Endodermal cell (in vitro differentiated cells): ENCODE data around the gene TIGIT. TPM values are rescaled to one million over a fixed set of nuclear protein-coding genes. Genes with fewer than 3 reads are reported as not detected.

ENCODE experiments used
- DNase-seq: peaks from one replicate; pipeline ENCODE4 v3.0.0-alpha.2; 2017
- H3K27ac ChIP-seq: 2 replicates; pipeline ENCODE4 v1.5.1; 2013; ENCODE audit warnings: mild to moderate bottlenecking, low read depth, low read length, moderate library complexity
- H3K27me3 ChIP-seq: 2 replicates; pipeline ENCODE4 v1.6.1; 2013; ENCODE audit warnings: mild to moderate bottlenecking, low read length, moderate library complexity; ENCODE audit not compliant: insufficient read depth, control insufficient read depth, poor library complexity, severe bottlenecking
- H3K36me3 ChIP-seq: 2 replicates; pipeline ENCODE4 v1.7.0; 2013; ENCODE audit warnings: mild to moderate bottlenecking, low read length, moderate library complexity; ENCODE audit not compliant: control insufficient read depth, insufficient read depth
- H3K4me1 ChIP-seq: one replicate; pipeline ENCODE4 v1.7.0; 2013; ENCODE audit warnings: low read length; ENCODE audit not compliant: control insufficient read depth, insufficient read depth
- H3K4me3 ChIP-seq: 2 replicates; pipeline ENCODE4 v1.5.1; 2013; ENCODE audit warnings: mild to moderate bottlenecking, low read length, moderate library complexity
- H3K9ac ChIP-seq: 2 replicates; pipeline ENCODE4 v1.6.1; 2013; ENCODE audit warnings: mild to moderate bottlenecking, low read length, moderate library complexity; ENCODE audit not compliant: poor library complexity, severe bottlenecking; ENCODE audit errors: extremely low read depth
- H3K9me3 ChIP-seq: 2 replicates; pipeline ENCODE4 v1.6.1; 2013; ENCODE audit warnings: mild to moderate bottlenecking, low read length, moderate library complexity; ENCODE audit not compliant: control insufficient read depth
- H3K27ac Mint-ChIP-seq: 2 replicates; pipeline ENCODE4 v1.8.0; 2020; ENCODE audit warnings: mixed read lengths
- H3K27me3 Mint-ChIP-seq: 2 replicates; pipeline ENCODE4 v1.8.0; 2021; ENCODE audit warnings: mild to moderate bottlenecking, mixed read lengths; ENCODE audit not compliant: insufficient read depth
- H3K36me3 Mint-ChIP-seq: 2 replicates; pipeline ENCODE4 v1.8.0; 2020; ENCODE audit warnings: low read depth, mixed read lengths
- H3K4me1 Mint-ChIP-seq: 2 replicates; pipeline ENCODE4 v1.8.0; 2020; ENCODE audit warnings: mixed read lengths
- H3K4me3 Mint-ChIP-seq: 2 replicates; pipeline ENCODE4 v1.8.0; 2020; ENCODE audit warnings: mild to moderate bottlenecking, moderate library complexity, mixed read lengths
- H3K9me3 Mint-ChIP-seq: 2 replicates; pipeline ENCODE4 v1.8.0; 2020; ENCODE audit warnings: mild to moderate bottlenecking, mixed read lengths
- CTCF ChIP-seq: fragments of 200-600 bp; sonication (generic); conservative IDR thresholded peaks from 2 replicates; pipeline ENCODE4 v1.5.0; 2021; ENCODE audit warnings: antibody characterized with exemption, mild to moderate bottlenecking
- WGBS, 2 experiments: methylation state at CpG; one replicate each; pipeline versions ENCODE4 v1.1.5 to v1.1.7; 2013; ENCODE audit warnings: missing lambda C conversion rate in 2 of 2, mixed read lengths in 1 of 2; ENCODE audit not compliant: insufficient coverage in 1 of 2, insufficient read length in 1 of 2; 5-methylcytosine and 5-hydroxymethylcytosine counted together
- total RNA-seq, 2 donors: library from RNA; stranded (reverse); fragmentation: NEBNext Ultra II Directional in 1 of 2; extraction: Animal tissue kit (Norgen Biotek cat#: 25700) in 1 of 2; gene quantifications; 2 replicates in 1 of 2; 3 replicates in 1 of 2; pipeline ENCODE4 v1.2.1, GENCODE V29; 2021

TIGIT gene
- total RNA-seq, 2 donors from 2014 or later, result not detected

GRCh38 chr3:114350271-114350670, 56.4 kb downstream of the TIGIT start:
- Histone ChIP-seq H3K27me3 (no peaks in the 10 kb centered on the region), H3K36me3 (no peaks in the 10 kb centered on the region), H3K4me1 (no peaks in the 10 kb centered on the region), H3K27ac (no peak overlapping the region), H3K4me3 (no peak overlapping the region), H3K9me3 (no peaks in the 10 kb centered on the region), H3K9ac (no peak overlapping the region)
- no peak for TF ChIP-seq CTCF
- WGBS, 2 experiments, result 92% methylated on average over 5 to 12 of the region's 12 CpGs
- Mint-ChIP-seq H3K4me3 (no peak overlapping the region), H3K9me3 (no peaks in the 10 kb centered on the region), H3K4me1 (peaks cover 4% of the 10 kb centered on the region), H3K27me3 (no peaks in the 10 kb centered on the region), H3K36me3 (no peaks in the 10 kb centered on the region), H3K27ac (no peak overlapping the region)
- no peak for DNase-seq

DNA sequence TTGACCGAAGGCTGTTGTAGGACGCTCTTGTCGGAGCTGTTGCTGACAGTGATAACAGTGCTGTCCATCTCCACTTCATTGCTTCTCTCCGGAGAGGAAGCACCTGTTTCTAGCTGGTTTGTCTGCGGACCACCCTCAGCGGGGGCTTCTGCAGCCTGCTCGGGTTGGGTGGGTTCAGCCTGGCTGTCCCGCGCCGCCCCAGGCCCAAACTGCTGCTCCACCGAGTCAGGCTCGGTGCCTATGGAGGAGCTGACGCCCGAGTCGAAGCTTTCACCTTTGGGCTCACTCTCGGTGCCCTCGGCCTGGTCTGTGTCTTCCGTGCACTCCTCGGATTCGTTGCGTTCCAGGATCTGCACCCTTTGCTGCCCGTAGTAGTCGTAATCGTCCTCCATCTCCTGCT, 56.9 kb downstream of the TIGIT start:
- no peak overlapping the region for H3K4me3 Mint-ChIP-seq
- peaks cover 2% of the 10 kb centered on the region for H3K4me1 Mint-ChIP-seq
- no peak overlapping the region for H3K27ac Mint-ChIP-seq
- no peak overlapping the region for H3K4me3 ChIP-seq
- no peaks in the 10 kb centered on the region for H3K27me3 ChIP-seq
- TF ChIP-seq CTCF, result no peak
- 93 to 98% methylated on average over 20 to 24 of the region's 24 CpGs for WGBS, 2 experiments
- no peaks in the 10 kb centered on the region for H3K27me3 Mint-ChIP-seq
- H3K27ac ChIP-seq, result no peak overlapping the region
- H3K9ac ChIP-seq, result no peak overlapping the region
- no peaks in the 10 kb centered on the region for H3K9me3 Mint-ChIP-seq
- no peaks in the 10 kb centered on the region for H3K4me1 ChIP-seq
- H3K9me3 ChIP-seq, result no peaks in the 10 kb centered on the region
- no peaks in the 10 kb centered on the region for H3K36me3 Mint-ChIP-seq
- DNase-seq, result no peak
- no peaks in the 10 kb centered on the region for H3K36me3 ChIP-seq

- no peaks in the 10 kb centered on the region for H3K9me3 ChIP-seq
- TF ChIP-seq CTCF, result no peak
- H3K36me3 ChIP-seq, result no peaks in the 10 kb centered on the region
- Mint-ChIP-seq H3K27ac (no peak overlapping the region), H3K36me3 (no peaks in the 10 kb centered on the region), H3K4me3 (no peak overlapping the region), H3K27me3 (no peaks in the 10 kb centered on the region), H3K4me1 (no peaks in the 10 kb centered on the region), H3K9me3 (no peaks in the 10 kb centered on the region)
- H3K4me1 ChIP-seq, result no peaks in the 10 kb centered on the region
- H3K9ac ChIP-seq, result no peak overlapping the region
- no peak for DNase-seq
- H3K4me3 ChIP-seq, result no peak overlapping the region
- H3K27me3 ChIP-seq, result no peaks in the 10 kb centered on the region
- 95 to 98% methylated on average over 54 to 64 of the region's 64 CpGs for WGBS, 2 experiments
- no peak overlapping the region for H3K27ac ChIP-seq
Observed at GRCh38 chr3:114351123-114351821, 57.4 kb downstream of the TIGIT start.
